IMR-90 (cell line): Measurements from ENCODE around the gene LAMA2.

Experiments
- BHLHE40 ChIP-seq: fragments of 150-350 bp; IDR thresholded peaks from 2 replicates; pipeline ENCODE4 v1.6.1; 2016; ENCODE audit warnings: mild to moderate bottlenecking, low read depth, low read length
- CEBPB ChIP-seq: IDR thresholded peaks from 2 replicates; pipeline ENCODE4 v1.6.1; 2012; ENCODE audit warnings: low read depth, low read length, improper control_type of control experiment
- CTCF ChIP-seq: conservative IDR thresholded peaks from 2 replicates; pipeline ENCODE4 v1.5.1; 2012; ENCODE audit warnings: mild to moderate bottlenecking, low read depth, low read length, improper control_type of control experiment
- FOS ChIP-seq: fragments of 150-350 bp; IDR thresholded peaks from 2 replicates; pipeline ENCODE4 v1.6.1; 2016; ENCODE audit warnings: low read depth, low read length
- MAFK ChIP-seq: IDR thresholded peaks from 2 replicates; pipeline ENCODE4 v1.6.1; 2012; ENCODE audit warnings: low read depth, low read length, improper control_type of control experiment
- MAZ ChIP-seq: IDR thresholded peaks from 2 replicates; pipeline ENCODE4 v1.6.1; 2012; ENCODE audit warnings: low read depth, mild to moderate bottlenecking, low read length, improper control_type of control experiment, moderate library complexity, borderline replicate concordance
- MXI1 ChIP-seq: IDR thresholded peaks from 2 replicates; pipeline ENCODE4 v1.6.1; 2012; ENCODE audit warnings: low read depth, mild to moderate bottlenecking, low read length, moderate library complexity, borderline replicate concordance
- NFE2L2 ChIP-seq: fragments of 150-350 bp; IDR thresholded peaks from 2 replicates; pipeline ENCODE4 v1.6.1; 2016; ENCODE audit warnings: low read depth, mild to moderate bottlenecking, low read length
- POLR2A ChIP-seq: IDR thresholded peaks from 2 replicates; pipeline ENCODE4 v1.6.1; 2012; ENCODE audit warnings: mild to moderate bottlenecking, low read depth, low read length
- RCOR1 ChIP-seq: IDR thresholded peaks from 2 replicates; pipeline ENCODE4 v1.6.1; 2012; ENCODE audit warnings: mild to moderate bottlenecking, low read length, improper control_type of control experiment; ENCODE audit not compliant: insufficient replicate concordance
- RFX5 ChIP-seq: IDR thresholded peaks from 2 replicates; pipeline ENCODE4 v1.8.0; 2012; ENCODE audit warnings: low read depth, mild to moderate bottlenecking, low read length, moderate library complexity
- SMC3 ChIP-seq: fragments of 150-350 bp; IDR thresholded peaks from 2 replicates; pipeline ENCODE4 v1.6.1; 2016; ENCODE audit warnings: low read depth, mild to moderate bottlenecking, antibody characterized with exemption, low read length, moderate library complexity

- TF ChIP-seq CTCF = no peak
- TF ChIP-seq POLR2A = no peak
- no peak for TF ChIP-seq RFX5
- no peak for TF ChIP-seq MAZ
- no peak for TF ChIP-seq SMC3
- TF ChIP-seq NFE2L2 = no peak
- TF ChIP-seq MXI1 = no peak
- no peak for TF ChIP-seq CEBPB
- TF ChIP-seq BHLHE40 = no peak
- no peak for TF ChIP-seq RCOR1
- TF ChIP-seq MAFK = no peak
- TF ChIP-seq FOS = no peak
These were observed 281.1 kb downstream of the LAMA2 start for GRCh38 chr6:129164032-129164431.
